Subcutaneous adipose tissue (tissue), 4 donors: ENCODE results near the gene MYZAP. TPM values are rescaled to one million over a fixed set of nuclear protein-coding genes. Genes with fewer than 3 reads are reported as not detected.

Experiments
- total RNA-seq, 4 donors: library from RNA; depleted of rRNA; stranded (reverse); fragments of >200 nt; gene quantifications; one replicate each; pipeline ENCODE4 v1.1.0, GENCODE V29; 2016
- TF ChIP-seq, protein P1 (sequence below): fragments of 450-650 bp; IDR thresholded peaks from one replicate; pipeline ENCODE4 v1.5.1; 2016; ENCODE audit warnings: low read depth, mild to moderate bottlenecking, control low read depth, antibody characterized with exemption, moderate library complexity

Gene MYZAP
- total RNA-seq, 4 donors from 2014 or later: 22.5 to 31.8 (median 28.3) TPM

DNA sequence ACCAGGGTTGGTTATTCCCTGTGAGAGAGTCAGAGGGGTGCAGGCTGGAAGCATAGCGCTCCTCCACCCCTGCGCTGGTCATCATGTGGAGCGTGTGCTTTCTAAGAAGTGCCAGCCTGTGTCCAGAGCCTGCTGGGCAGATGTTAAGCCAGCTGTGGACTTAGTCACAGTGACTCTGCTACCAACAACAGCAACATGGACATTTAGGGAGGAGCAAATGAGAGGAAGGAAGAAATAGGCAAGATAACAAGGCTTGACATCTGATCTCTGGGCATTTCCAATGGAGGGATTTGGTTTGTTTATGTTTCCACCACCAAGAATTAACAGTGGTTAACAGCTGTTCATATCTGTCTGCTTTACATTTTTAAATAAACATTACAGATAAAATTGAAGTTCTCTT, 36.4 kb upstream of the MYZAP start:
- TF ChIP-seq, protein P1, sequence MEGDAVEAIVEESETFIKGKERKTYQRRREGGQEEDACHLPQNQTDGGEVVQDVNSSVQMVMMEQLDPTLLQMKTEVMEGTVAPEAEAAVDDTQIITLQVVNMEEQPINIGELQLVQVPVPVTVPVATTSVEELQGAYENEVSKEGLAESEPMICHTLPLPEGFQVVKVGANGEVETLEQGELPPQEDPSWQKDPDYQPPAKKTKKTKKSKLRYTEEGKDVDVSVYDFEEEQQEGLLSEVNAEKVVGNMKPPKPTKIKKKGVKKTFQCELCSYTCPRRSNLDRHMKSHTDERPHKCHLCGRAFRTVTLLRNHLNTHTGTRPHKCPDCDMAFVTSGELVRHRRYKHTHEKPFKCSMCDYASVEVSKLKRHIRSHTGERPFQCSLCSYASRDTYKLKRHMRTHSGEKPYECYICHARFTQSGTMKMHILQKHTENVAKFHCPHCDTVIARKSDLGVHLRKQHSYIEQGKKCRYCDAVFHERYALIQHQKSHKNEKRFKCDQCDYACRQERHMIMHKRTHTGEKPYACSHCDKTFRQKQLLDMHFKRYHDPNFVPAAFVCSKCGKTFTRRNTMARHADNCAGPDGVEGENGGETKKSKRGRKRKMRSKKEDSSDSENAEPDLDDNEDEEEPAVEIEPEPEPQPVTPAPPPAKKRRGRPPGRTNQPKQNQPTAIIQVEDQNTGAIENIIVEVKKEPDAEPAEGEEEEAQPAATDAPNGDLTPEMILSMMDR: no peak

DNA sequence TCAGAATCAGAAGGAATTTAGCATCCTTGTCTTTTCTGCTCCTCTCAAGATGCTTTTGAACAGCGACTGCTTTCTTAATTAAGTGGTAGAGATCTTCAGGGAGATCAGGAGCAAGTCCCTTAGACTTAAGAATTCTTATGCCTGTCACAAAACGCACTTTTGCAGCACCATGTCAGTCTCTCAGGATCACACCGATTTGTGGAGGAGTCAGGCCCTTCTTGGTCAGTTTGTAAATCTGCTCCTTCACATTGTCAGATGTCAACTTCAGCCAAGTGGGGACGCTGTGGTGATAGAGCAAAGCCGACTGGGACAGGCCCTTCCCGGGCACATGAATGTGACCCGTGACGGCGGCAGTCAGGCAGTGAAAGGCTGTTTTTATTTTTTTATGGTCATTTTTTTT, 35.7 kb upstream of the MYZAP start:
- TF ChIP-seq, protein P1: no peak

DNA sequence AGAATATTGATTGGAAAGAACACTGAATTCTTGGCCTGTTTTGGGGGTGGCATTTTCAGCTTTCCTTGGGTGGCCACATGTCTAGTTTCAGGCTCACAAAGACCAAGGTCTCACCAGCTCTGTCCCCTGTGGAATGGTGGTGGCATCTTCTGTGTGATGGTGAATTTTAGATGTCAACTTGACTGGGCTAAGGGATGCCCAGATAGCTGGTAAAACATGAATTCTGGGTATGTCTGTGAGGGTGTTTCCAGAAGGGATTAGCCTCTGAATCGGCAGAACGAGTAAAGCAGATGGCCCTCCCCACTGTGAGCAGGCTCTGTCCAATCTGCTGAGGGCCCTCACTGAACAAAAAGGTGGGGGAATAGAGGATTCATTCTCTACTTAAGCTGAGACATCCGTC, 34.4 kb upstream of the MYZAP start:
- TF ChIP-seq, protein P1: no peak

DNA sequence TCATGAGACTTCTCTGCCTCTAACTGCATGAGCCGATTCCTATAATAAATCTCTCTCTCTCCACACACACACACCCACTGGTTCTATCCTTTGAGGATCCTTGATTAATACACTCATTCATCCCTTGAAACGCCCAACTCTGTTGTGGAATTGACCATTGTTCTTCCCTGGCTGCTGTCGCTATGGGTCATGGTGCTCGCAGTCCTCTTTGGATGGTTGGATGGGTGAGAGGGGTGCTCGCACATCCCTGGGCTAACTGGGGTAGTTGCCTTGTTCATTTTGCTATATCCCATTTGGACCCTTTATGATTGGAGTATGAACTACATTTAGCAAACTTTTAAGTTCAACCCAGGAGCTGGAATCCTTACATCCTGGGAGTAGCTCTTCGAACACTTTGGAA, 33.9 kb upstream of the MYZAP start:
- TF ChIP-seq, protein P1: no peak

DNA sequence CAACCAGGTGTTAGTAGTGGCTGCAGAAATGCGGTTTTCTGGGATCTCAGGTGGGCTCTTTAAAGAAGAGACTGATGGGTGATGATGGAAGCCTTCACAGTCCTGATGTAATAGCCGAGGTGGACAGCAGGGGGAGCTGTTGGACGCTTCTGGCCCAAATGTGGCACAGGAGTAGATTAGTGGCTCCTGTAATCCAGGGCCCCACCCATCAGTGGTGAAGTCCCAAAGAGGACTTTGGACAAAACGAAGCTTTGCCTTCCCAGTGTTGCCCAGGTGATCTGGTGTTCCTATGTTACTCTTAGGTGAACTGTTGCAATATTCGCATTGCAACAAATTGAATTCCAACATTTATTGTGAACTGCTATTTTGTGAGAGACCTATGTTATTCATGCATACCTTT, 31.8 kb upstream of the MYZAP start:
- TF ChIP-seq, protein P1: no peak

DNA sequence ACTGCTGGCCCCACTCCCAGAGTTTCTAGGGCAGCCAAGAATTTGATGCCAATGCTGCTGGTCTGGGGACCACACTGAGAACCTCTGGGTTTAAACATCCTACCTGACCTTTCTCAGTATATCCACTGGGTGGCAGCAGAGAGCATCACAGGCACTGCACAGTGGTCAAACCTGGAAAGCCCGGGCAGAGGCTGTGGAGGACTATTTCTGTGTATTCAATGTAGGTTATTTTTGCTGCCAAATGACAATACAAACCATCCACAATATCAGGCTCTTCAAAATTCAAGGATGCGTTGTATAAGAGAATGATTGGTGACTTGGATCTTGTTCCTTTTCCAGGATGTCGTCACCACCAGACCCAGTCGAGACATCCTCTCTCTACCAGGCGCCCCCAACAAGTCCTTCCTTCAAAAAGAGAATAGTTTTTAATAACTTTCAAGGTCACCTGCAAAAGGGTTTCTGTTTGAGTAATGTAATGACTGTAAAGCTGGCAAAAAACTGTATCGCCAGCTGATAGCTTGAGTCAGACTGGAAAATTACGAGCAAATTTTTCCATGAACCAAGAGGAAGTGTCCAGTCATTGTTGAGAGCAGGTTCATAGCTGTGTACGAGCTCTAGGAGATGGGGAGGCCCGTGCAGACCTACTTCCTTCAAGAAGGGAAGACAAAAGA, 30.5 kb upstream of the MYZAP start:
- TF ChIP-seq, protein P1: no peak

DNA sequence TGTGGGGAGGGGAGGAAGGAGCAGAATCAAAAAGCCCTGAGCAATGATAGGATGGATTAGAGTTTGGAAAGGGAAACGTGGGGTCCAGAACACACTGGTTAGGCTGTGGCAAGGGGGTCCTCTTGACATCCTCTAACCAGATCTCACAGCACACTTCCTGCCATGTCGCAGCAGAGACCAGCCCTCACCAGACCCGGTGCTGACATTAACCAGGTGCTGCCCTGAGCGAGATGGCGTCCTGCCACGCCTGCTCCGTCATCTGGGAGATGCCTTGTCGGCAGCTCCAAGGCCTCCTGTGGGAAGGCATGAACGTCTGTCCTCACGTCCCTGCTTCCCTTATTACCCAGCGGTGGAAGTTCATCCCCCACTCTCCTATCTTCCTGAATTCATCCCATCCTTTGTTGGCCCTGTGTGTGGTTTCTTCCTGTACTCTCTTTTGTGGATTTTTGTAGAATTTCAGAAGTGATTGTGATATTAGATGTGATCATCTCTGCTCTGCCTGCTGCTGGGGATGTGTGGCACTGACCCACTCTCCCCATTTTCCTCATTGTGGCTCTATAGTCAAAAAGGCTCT, 29.4 kb upstream of the MYZAP start:
- TF ChIP-seq, protein P1: no peak
